Measurements from ENCODE around the gene FBXW2.

GRCh38 chr9:120773256-120773655, 20.0 kb downstream of the FBXW2 start:
- TF ChIP-seq TAF1 (IDR thresholded peaks at IDR 0.05; ENCODE audit: borderline replicate concordance, insufficient read depth, low read length) (no peak), SIN3A (IDR thresholded peaks at IDR 0.05; ENCODE audit: borderline replicate concordance, insufficient read depth, low read length) (no peak)

Data from PFSK-1 (cell line).